GM12875 (cell line): Measurements from ENCODE around the gene ODAD2.

Source experiments
- H3K4me3 ChIP-seq: one replicate; pipeline ENCODE4 v1.5.1; 2011; ENCODE audit warnings: low read depth, low read length, control low read depth
- CTCF ChIP-seq: IDR thresholded peaks from 2 replicates; pipeline ENCODE4 v1.5.1; 2011; ENCODE audit warnings: low read depth, mild to moderate bottlenecking, control low read depth, inconsistent platforms, low read length, moderate library complexity, borderline replicate concordance; ENCODE audit not compliant: insufficient read depth

ODAD2 gene

GRCh38 chr10:27950242-27950564, 48.7 kb downstream of the ODAD2 start:
- TF ChIP-seq CTCF, result no peak
- no peak overlapping the region for H3K4me3 ChIP-seq

- no peak overlapping the region for H3K4me3 ChIP-seq
- TF ChIP-seq CTCF, result no peak
Measured at GRCh38 chr10:27949528-27950241, 49.2 kb downstream of the ODAD2 start.

- H3K4me3 ChIP-seq, result no peak overlapping the region
- TF ChIP-seq CTCF, result no peak
Measured at GRCh38 chr10:27948186-27948585, 50.7 kb downstream of the ODAD2 start.

- no peak overlapping the region for H3K4me3 ChIP-seq
Measured at GRCh38 chr10:27947540-27947939, 51.3 kb downstream of the ODAD2 start.

GRCh38 chr10:27944005-27944404, 54.9 kb downstream of the ODAD2 start:
- H3K4me3 ChIP-seq, result no peak overlapping the region
- no peak for TF ChIP-seq CTCF

More at GRCh38 chr10:27947540-27947939, 51.3 kb downstream of the ODAD2 start:
- no peak for TF ChIP-seq CTCF

- no peak for TF ChIP-seq CTCF
- H3K4me3 ChIP-seq, result no peak overlapping the region
Measured at GRCh38 chr10:27914888-27915287, 84.0 kb downstream of the ODAD2 start.

GRCh38 chr10:27912231-27912630, 86.6 kb downstream of the ODAD2 start:
- H3K4me3 ChIP-seq, result no peak overlapping the region

More at GRCh38 chr10:27912231-27912630, 86.6 kb downstream of the ODAD2 start:
- no peak for TF ChIP-seq CTCF
